Activated CD4-positive, alpha-beta T cell treated with anti-CD3 and anti-CD28 coated beads, Interleukin-2, amount 10 ng/mL, durations not matched to agents 24 days and 14 days (primary cell): ENCODE results near the gene CCDC169. TPM values are rescaled to one million over a fixed set of nuclear protein-coding genes. Genes with fewer than 3 reads are reported as not detected.

Source experiments
- DNase-seq: peaks from one replicate; pipeline ENCODE4 v3.0.0; 2022
- H3K27ac Mint-ChIP-seq: one replicate; pipeline ENCODE4 v1.8.0; 2022; ENCODE audit warnings: mild to moderate bottlenecking, mixed read lengths
- H3K27me3 Mint-ChIP-seq: one replicate; pipeline ENCODE4 v1.8.0; 2022; ENCODE audit warnings: mixed read lengths
- H3K36me3 Mint-ChIP-seq: one replicate; pipeline ENCODE4 v1.8.0; 2022; ENCODE audit warnings: low read depth, mild to moderate bottlenecking, mixed read lengths
- H3K4me1 Mint-ChIP-seq: one replicate; pipeline ENCODE4 v1.8.0; 2021; ENCODE audit warnings: mixed read lengths
- H3K4me3 Mint-ChIP-seq: one replicate; pipeline ENCODE4 v1.8.0; 2022; ENCODE audit warnings: mild to moderate bottlenecking, moderate library complexity, mixed read lengths
- H3K9me3 Mint-ChIP-seq: one replicate; pipeline ENCODE4 v1.8.0; 2021; ENCODE audit warnings: mixed read lengths
- intact Hi-C: fragments of 100-400 bp; cut with micrococcal nuclease; formaldehyde crosslinking; loops from one replicate; pipeline ENCODE4 v1.15.1; 2023
- total RNA-seq: library from RNA; stranded (reverse); gene quantifications from 2 replicates; pipeline ENCODE4 v1.2.3, GENCODE V29; 2022

Gene CCDC169
- total RNA-seq, 1 donor from 2014 or later = 0.35 TPM

GRCh38 chr13:36192166-36192565 lies 105.4 kb downstream of the CCDC169 start:
- no peaks in the 10 kb centered on the region for H3K4me1 Mint-ChIP-seq
- DNase-seq = no peak
- intact Hi-C loops = no loop called here
- H3K9me3 Mint-ChIP-seq = no peaks in the 10 kb centered on the region
- H3K27me3 Mint-ChIP-seq = no peaks in the 10 kb centered on the region
- H3K27ac Mint-ChIP-seq = no peak overlapping the region
- no peaks in the 10 kb centered on the region for H3K36me3 Mint-ChIP-seq
- no peak overlapping the region for H3K4me3 Mint-ChIP-seq

DNA sequence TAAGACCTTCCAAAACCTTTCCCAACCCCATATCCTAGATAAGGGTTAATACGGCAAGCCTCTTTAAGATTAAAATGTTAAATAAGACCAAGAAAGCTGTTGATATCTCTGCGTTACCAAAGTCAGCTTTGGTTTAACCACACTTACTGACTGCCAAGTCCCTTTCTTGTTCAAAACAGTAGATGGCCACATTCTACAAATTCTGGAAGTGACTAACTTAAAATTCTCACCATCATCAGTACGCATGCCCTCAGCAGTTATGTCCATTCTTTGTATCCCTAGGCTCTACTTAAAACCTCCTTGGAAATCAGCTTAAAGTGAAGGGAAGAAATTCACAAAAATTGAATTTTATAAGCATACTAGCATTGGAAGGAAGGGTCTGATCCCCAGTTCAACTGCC lies 106.8 kb downstream of the CCDC169 start:
- intact Hi-C loops = no loop called here
- H3K4me3 Mint-ChIP-seq = no peak overlapping the region
- DNase-seq = no peak
- no peak overlapping the region for H3K27ac Mint-ChIP-seq
- H3K36me3 Mint-ChIP-seq = no peaks in the 10 kb centered on the region
- no peaks in the 10 kb centered on the region for H3K4me1 Mint-ChIP-seq
- no peaks in the 10 kb centered on the region for H3K27me3 Mint-ChIP-seq
- H3K9me3 Mint-ChIP-seq = no peaks in the 10 kb centered on the region

GRCh38 chr13:36188441-36188840 lies 109.2 kb downstream of the CCDC169 start:
- H3K36me3 Mint-ChIP-seq = no peaks in the 10 kb centered on the region
- H3K9me3 Mint-ChIP-seq = no peaks in the 10 kb centered on the region
- intact Hi-C loops = no loop called here
- H3K27ac Mint-ChIP-seq = no peak overlapping the region
- H3K27me3 Mint-ChIP-seq = no peaks in the 10 kb centered on the region
- no peaks in the 10 kb centered on the region for H3K4me1 Mint-ChIP-seq
- H3K4me3 Mint-ChIP-seq = no peak overlapping the region
- no peak for DNase-seq

- Mint-ChIP-seq H3K27me3 (no peaks in the 10 kb centered on the region), H3K4me3 (no peak overlapping the region), H3K9me3 (peaks cover 3% of the 10 kb centered on the region), H3K36me3 (no peaks in the 10 kb centered on the region), H3K4me1 (no peaks in the 10 kb centered on the region), H3K27ac (no peak overlapping the region)
- no peak for DNase-seq
- intact Hi-C loops = no loop called here
These were observed 113.7 kb downstream of the CCDC169 start for GRCh38 chr13:36183901-36184300.

Other genes with a start within 250 kb of the CCDC169 start
- gene DCLK1, start 166.4 kb downstream of the CCDC169 start, total RNA-seq = not detected in 2 replicates
- gene SOHLH2, start 83.3 kb downstream of the CCDC169 start, total RNA-seq = not detected in 2 replicates
- gene SPART, start 48.6 kb upstream of the CCDC169 start, total RNA-seq = 25.3 and 31.8 TPM in 2 replicates
- 2.1 and 2.2 TPM in 2 replicates for gene CCNA1, start 134.7 kb upstream of the CCDC169 start, total RNA-seq